Mammary epithelial cell (primary cell): ENCODE measurements around the gene EIF2D.

Experiments used
- CTCF ChIP-seq, 2 donors: IDR thresholded peaks in 1 of 2; conservative IDR thresholded peaks in 1 of 2; 2 replicates each; pipeline ENCODE4 v1.5.1; 2011 to 2012; ENCODE audit warnings: inconsistent platforms in 2 of 2, low read length in 2 of 2, mild to moderate bottlenecking in 2 of 2, control low read depth in 1 of 2, low read depth in 1 of 2; ENCODE audit not compliant: insufficient read depth in 1 of 2; ENCODE audit errors: extremely low read depth in 1 of 2
- EZH2 ChIP-seq: IDR thresholded peaks from 2 replicates; pipeline ENCODE4 v1.6.1; 2012; ENCODE audit warnings: low read length, inconsistent platforms, borderline replicate concordance

GRCh38 chr1:206555473-206555935 is 56.8 kb downstream of the EIF2D start:
- no peak for TF ChIP-seq CTCF (conservative IDR thresholded peaks at IDR 0.05 in 1 of 2, IDR thresholded peaks at IDR 0.05 in 1 of 2; ENCODE audit: extremely low read depth in 1 of 2, insufficient read depth in 1 of 2, low read depth in 1 of 2, low read length in 2 of 2)
- no peak for TF ChIP-seq EZH2
